ENCODE data around the gene HOXD9. TPM values are rescaled to one million over a fixed set of nuclear protein-coding genes. Genes with fewer than 3 reads are reported as not detected.
A peak's percentile ranks its signal among the peaks of the same experiment; 100 is the strongest.

Gene HOXD9
- total RNA-seq, 1 donor from 2014 or later: not detected

DNA sequence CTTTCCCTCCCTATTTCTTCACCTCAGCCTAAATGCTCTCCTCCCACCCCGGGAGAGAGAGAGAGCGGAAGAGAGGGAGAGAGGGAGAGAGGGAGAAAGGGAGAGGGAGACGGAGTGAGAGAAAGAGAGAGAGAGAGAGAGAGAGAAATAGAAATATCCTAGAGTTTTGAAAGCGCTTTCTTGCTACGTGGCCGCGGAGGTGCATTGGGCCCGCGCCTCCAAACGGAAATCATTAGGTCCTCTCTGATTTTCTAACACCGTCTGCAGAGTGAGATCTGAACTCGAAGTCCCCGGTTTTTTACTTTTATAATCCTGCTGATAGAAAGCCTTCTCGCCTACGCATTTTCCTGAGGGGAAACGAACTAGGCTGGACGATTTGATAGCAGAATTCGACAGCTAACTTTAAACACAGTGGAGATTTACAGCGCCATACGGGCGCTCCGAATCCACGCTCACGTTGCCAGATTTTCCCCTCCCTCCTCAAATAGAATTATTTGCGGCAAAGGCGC is 37.9 kb upstream of the HOXD9 start:
- Histone ChIP-seq H3K27me3 (peaks cover 73% of the 10 kb centered on the region), H3K4me3 (no peak overlapping the region), H3K27ac (no peak overlapping the region), H3K9me3 (no peaks in the 10 kb centered on the region), H3K4me1 (no peaks in the 10 kb centered on the region), H3K36me3 (no peaks in the 10 kb centered on the region)
- intact Hi-C loops (cut with DNase I): loop anchor here (5.0 kb wide), 2 partner anchors 38 to 82 kb away; partner anchors contain the start of genes HOXD9 and LNPK
- TF ChIP-seq, protein P1, sequence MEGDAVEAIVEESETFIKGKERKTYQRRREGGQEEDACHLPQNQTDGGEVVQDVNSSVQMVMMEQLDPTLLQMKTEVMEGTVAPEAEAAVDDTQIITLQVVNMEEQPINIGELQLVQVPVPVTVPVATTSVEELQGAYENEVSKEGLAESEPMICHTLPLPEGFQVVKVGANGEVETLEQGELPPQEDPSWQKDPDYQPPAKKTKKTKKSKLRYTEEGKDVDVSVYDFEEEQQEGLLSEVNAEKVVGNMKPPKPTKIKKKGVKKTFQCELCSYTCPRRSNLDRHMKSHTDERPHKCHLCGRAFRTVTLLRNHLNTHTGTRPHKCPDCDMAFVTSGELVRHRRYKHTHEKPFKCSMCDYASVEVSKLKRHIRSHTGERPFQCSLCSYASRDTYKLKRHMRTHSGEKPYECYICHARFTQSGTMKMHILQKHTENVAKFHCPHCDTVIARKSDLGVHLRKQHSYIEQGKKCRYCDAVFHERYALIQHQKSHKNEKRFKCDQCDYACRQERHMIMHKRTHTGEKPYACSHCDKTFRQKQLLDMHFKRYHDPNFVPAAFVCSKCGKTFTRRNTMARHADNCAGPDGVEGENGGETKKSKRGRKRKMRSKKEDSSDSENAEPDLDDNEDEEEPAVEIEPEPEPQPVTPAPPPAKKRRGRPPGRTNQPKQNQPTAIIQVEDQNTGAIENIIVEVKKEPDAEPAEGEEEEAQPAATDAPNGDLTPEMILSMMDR (IDR thresholded peaks at IDR 0.05): no peak
- DNase-seq (ENCODE audit: low spot score in 2 of 2): no peak

DNA sequence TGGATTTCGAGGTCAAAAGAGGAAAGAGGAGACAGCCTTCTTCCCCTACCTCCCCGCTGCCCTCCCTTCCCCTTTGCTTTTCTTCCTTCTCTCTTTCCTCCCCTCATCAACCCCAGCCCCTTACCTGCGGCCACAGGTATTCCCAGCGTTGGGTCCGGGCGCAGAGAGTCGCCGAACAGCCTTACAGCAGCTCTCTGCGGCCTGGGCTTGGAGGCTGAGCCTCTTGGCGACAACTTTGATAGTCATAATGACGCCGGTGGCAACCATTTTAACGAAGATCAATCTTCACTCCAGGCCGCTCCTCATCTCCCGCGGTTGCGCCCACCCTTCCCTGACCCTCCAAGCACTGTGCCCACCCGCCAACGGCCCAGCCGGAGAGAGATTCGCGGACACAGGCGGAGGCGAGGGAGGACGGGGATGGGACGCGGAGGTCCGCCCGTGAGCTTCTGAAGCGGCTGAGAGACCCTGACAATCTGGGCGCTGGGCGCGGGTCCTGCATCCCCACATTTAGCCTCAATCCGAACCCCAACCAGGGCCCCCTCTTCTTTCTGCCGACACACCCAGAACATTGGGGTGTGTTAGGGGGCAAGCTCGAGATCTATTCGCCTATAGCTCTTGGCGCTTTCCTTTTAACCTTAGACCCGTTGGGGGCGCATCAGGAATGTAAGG is 37.3 kb upstream of the HOXD9 start:
- TF ChIP-seq, protein P1 (IDR thresholded peaks at IDR 0.05): no peak
- DNase-seq (ENCODE audit: low spot score in 2 of 2): no peak
- no peaks in the 10 kb centered on the region for H3K4me1 ChIP-seq

DNA sequence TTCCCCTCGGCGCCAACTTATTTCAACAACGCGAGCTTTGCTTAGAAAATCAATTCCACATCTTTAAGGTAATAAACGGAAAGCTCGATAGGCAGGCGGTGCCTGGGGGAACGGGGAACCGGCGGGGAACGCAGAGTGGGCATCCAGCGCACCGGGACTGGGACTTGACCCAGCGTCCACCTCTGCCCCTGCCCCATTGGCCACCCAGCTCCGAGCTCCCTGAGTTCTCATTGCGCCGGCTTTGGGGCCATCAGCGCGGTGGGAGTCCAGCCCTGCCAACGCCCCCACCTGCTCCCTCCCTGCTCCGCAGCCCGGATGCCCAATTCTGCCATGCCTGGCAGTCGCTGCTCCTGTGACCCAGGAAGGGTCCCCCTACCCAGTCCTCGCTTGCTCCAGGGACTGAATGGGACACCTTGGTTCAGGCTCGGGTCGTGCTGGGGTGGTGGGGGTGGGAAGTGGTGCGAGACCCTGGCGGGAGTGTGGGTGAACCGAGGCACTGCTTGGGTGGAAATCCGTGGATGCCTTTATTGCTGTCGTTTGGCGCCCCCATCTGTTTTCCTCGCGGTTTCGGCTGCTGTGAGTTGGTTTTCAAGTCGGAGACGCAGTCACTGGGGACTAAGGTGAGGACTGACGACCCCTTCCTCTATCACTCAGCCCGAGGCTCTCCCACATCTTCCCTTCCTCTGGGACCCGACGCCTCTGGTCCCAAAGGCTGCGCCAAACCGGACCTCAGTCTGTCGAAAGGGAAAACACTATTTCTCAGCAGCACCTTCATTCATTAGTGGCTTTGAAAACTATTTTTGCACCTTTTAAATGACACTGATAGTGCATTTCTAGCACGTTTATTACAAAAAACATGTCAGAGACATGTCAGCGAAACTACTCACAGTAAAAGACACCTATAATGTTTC is 36.4 kb upstream of the HOXD9 start:
- peak in 1 of 2 donors; percentile 62 for DNase-seq (ENCODE audit: low spot score in 2 of 2)
- TF ChIP-seq, protein P1 (IDR thresholded peaks at IDR 0.05): peak; percentile 31 to 65 (median 42)
- H3K4me1 ChIP-seq: no peaks in the 10 kb centered on the region
- H3K9me3 ChIP-seq: no peaks in the 10 kb centered on the region
- H3K36me3 ChIP-seq: no peaks in the 10 kb centered on the region
- H3K27me3 ChIP-seq: peaks cover 70% of the 10 kb centered on the region
- no peak overlapping the region for H3K27ac ChIP-seq
- intact Hi-C loops (cut with DNase I): loop anchor here (5.0 kb wide), 1 partner anchor 84 kb away; the partner anchor contains the start of gene LNPK
- peak overlapping the region in 1 of 2 donors; percentile 32 for H3K4me3 ChIP-seq

More for the DNA sequence above, 37.3 kb upstream of the HOXD9 start:
- intact Hi-C loops (cut with DNase I): loop anchor here (5.0 kb wide), 1 partner anchor 83 kb away; the partner anchor contains the start of gene LNPK
- no peak overlapping the region for H3K4me3 ChIP-seq
- no peaks in the 10 kb centered on the region for H3K9me3 ChIP-seq
- H3K36me3 ChIP-seq: no peaks in the 10 kb centered on the region
- H3K27me3 ChIP-seq: peaks cover 77% of the 10 kb centered on the region
- H3K27ac ChIP-seq: no peak overlapping the region

DNA sequence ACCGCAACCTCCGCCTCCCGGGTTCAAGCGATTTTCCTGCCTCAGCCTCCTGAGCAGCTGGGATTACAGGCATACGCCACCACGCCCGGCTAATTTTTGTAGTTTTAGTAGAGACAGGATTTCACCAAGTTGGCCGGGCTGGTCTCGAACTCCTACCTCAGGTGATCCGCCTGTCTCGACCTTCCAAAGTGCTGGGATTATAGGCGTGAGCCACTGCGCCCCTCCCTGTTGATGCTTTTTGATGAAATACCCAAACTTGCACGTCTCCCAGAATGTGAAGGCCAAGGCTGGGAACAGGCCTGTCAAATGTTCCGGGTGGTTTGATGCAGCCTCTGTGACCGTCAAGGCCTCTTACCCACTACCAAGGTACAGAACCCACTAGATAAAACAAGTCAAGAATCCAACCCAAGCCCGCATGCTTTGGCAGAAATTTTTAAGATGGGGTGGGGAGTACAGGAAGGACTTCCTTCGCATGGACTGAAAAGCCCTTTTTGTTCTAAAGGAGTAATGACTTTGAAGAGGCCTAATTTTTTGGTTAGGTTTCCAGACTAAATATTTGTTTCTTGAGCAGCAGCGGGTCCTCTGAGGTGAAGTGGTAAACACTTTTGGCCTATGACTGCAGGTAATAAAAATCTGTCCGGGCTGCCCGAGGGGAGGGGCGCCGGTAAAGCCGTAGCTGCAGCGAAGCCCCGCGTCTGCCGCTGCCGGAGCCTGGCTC is 35.0 kb upstream of the HOXD9 start:
- DNase-seq (ENCODE audit: low spot score in 2 of 2): no peak
- no peak overlapping the region for H3K27ac ChIP-seq
- H3K36me3 ChIP-seq: no peaks in the 10 kb centered on the region
- peaks cover 70% of the 10 kb centered on the region for H3K27me3 ChIP-seq
- H3K4me3 ChIP-seq: peak overlapping the region in 1 of 2 donors; percentile 53
- TF ChIP-seq, protein P1 (IDR thresholded peaks at IDR 0.05): no peak
- intact Hi-C loops (cut with DNase I): loop anchor here (1.0 to 5.0 kb wide), 2 partner anchors 85 to 397 kb away; partner anchors contain the start of gene LNPK
- peaks cover 0 to 2% of the 10 kb centered on the region in 2 donors for H3K4me1 ChIP-seq
- H3K9me3 ChIP-seq: no peaks in the 10 kb centered on the region

All from ascending aorta (tissue), 2 donors.